Endodermal cell (in vitro differentiated cells): Measurements from ENCODE around the gene CCDC158. TPM values are rescaled to one million over a fixed set of nuclear protein-coding genes. Genes with fewer than 3 reads are reported as not detected.

Source experiments
- DNase-seq: peaks from one replicate; pipeline ENCODE4 v3.0.0-alpha.2; 2017
- H3K27ac ChIP-seq: 2 replicates; pipeline ENCODE4 v1.5.1; 2013; ENCODE audit warnings: mild to moderate bottlenecking, low read depth, low read length, moderate library complexity
- H3K27me3 ChIP-seq: 2 replicates; pipeline ENCODE4 v1.6.1; 2013; ENCODE audit warnings: mild to moderate bottlenecking, low read length, moderate library complexity; ENCODE audit not compliant: insufficient read depth, control insufficient read depth, poor library complexity, severe bottlenecking
- H3K36me3 ChIP-seq: 2 replicates; pipeline ENCODE4 v1.7.0; 2013; ENCODE audit warnings: mild to moderate bottlenecking, low read length, moderate library complexity; ENCODE audit not compliant: control insufficient read depth, insufficient read depth
- H3K4me1 ChIP-seq: one replicate; pipeline ENCODE4 v1.7.0; 2013; ENCODE audit warnings: low read length; ENCODE audit not compliant: control insufficient read depth, insufficient read depth
- H3K4me3 ChIP-seq: 2 replicates; pipeline ENCODE4 v1.5.1; 2013; ENCODE audit warnings: mild to moderate bottlenecking, low read length, moderate library complexity
- H3K9ac ChIP-seq: 2 replicates; pipeline ENCODE4 v1.6.1; 2013; ENCODE audit warnings: mild to moderate bottlenecking, low read length, moderate library complexity; ENCODE audit not compliant: poor library complexity, severe bottlenecking; ENCODE audit errors: extremely low read depth
- H3K9me3 ChIP-seq: 2 replicates; pipeline ENCODE4 v1.6.1; 2013; ENCODE audit warnings: mild to moderate bottlenecking, low read length, moderate library complexity; ENCODE audit not compliant: control insufficient read depth
- H3K27ac Mint-ChIP-seq: 2 replicates; pipeline ENCODE4 v1.8.0; 2020; ENCODE audit warnings: mixed read lengths
- H3K27me3 Mint-ChIP-seq: 2 replicates; pipeline ENCODE4 v1.8.0; 2021; ENCODE audit warnings: mild to moderate bottlenecking, mixed read lengths; ENCODE audit not compliant: insufficient read depth
- H3K36me3 Mint-ChIP-seq: 2 replicates; pipeline ENCODE4 v1.8.0; 2020; ENCODE audit warnings: low read depth, mixed read lengths
- H3K4me1 Mint-ChIP-seq: 2 replicates; pipeline ENCODE4 v1.8.0; 2020; ENCODE audit warnings: mixed read lengths
- H3K4me3 Mint-ChIP-seq: 2 replicates; pipeline ENCODE4 v1.8.0; 2020; ENCODE audit warnings: mild to moderate bottlenecking, moderate library complexity, mixed read lengths
- H3K9me3 Mint-ChIP-seq: 2 replicates; pipeline ENCODE4 v1.8.0; 2020; ENCODE audit warnings: mild to moderate bottlenecking, mixed read lengths
- CTCF ChIP-seq: fragments of 200-600 bp; sonication (generic); conservative IDR thresholded peaks from 2 replicates; pipeline ENCODE4 v1.5.0; 2021; ENCODE audit warnings: antibody characterized with exemption, mild to moderate bottlenecking
- WGBS, 2 experiments: methylation state at CpG; one replicate each; pipeline versions ENCODE4 v1.1.5 to v1.1.7; 2013; ENCODE audit warnings: missing lambda C conversion rate in 2 of 2, mixed read lengths in 1 of 2; ENCODE audit not compliant: insufficient coverage in 1 of 2, insufficient read length in 1 of 2; 5-methylcytosine and 5-hydroxymethylcytosine counted together
- total RNA-seq, 2 donors: library from RNA; stranded (reverse); fragmentation: NEBNext Ultra II Directional in 1 of 2; extraction: Animal tissue kit (Norgen Biotek cat#: 25700) in 1 of 2; gene quantifications; 2 replicates in 1 of 2; 3 replicates in 1 of 2; pipeline ENCODE4 v1.2.1, GENCODE V29; 2021

CCDC158 gene
- total RNA-seq, 2 donors from 2014 or later, result not detected

DNA sequence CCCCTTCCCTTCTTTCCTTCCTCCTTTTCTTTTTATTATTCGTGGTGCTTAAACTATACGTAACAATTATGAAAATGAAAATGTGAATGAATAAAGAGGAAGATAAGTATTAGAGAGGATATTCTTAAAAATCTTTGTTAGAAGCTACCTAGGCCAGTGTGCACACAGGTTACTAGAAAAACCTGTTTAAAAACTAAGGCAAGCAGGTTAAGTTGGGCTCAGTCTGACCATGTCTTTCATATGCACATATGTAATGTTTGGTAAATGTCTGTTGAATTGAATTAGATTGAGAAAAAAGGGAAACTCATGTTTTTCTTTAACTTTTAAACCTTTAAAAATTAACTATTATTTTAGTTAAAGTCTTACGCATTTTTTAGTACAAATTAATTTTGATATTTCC is 21.9 kb upstream of the CCDC158 start:
- Histone ChIP-seq H3K27ac (peak overlapping the region; percentile 51), H3K4me3 (no peak overlapping the region), H3K4me1 (no peaks in the 10 kb centered on the region), H3K36me3 (no peaks in the 10 kb centered on the region), H3K27me3 (no peaks in the 10 kb centered on the region), H3K9me3 (no peaks in the 10 kb centered on the region), H3K9ac (no peak overlapping the region)
- no peak overlapping the region for H3K27ac Mint-ChIP-seq
- H3K9me3 Mint-ChIP-seq, result peaks cover 1% of the 10 kb centered on the region
- no peak for TF ChIP-seq CTCF
- WGBS, 2 experiments, result 88 to 100% methylated on average over 1 to 3 of the region's 3 CpGs
- H3K4me1 Mint-ChIP-seq, result no peaks in the 10 kb centered on the region
- H3K36me3 Mint-ChIP-seq, result no peaks in the 10 kb centered on the region
- no peak overlapping the region for H3K4me3 Mint-ChIP-seq
- H3K27me3 Mint-ChIP-seq, result no peaks in the 10 kb centered on the region
- no peak for DNase-seq

- H3K27me3 Mint-ChIP-seq, result no peaks in the 10 kb centered on the region
Measured at GRCh38 chr4:76441881-76442280, 20.9 kb upstream of the CCDC158 start.

DNA sequence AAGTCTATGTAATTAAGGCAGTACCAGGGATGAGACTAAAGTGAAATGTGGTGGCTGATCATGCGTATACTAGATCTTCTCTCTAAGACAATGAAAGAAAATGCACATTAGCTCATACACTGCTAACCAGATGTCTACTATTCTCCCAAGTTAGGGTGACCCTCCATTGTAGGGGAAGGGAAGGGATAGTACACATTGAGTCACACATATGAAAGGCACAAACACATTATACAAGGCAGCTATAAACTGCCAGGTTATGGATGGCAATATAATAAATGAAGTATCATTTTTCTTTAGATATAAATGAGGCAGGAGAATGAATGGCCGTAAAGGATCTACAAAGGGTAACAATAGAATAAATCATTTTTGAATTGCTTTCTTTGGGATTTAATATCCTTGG is 18.6 kb upstream of the CCDC158 start:
- Histone ChIP-seq H3K4me1 (peaks cover 10% of the 10 kb centered on the region), H3K4me3 (no peak overlapping the region), H3K27ac (no peak overlapping the region), H3K27me3 (no peaks in the 10 kb centered on the region), H3K9ac (no peak overlapping the region), H3K9me3 (no peaks in the 10 kb centered on the region), H3K36me3 (no peaks in the 10 kb centered on the region)
- H3K4me1 Mint-ChIP-seq, result peaks cover 17% of the 10 kb centered on the region
- H3K4me3 Mint-ChIP-seq, result no peak overlapping the region
- TF ChIP-seq CTCF, result no peak
- no peaks in the 10 kb centered on the region for H3K36me3 Mint-ChIP-seq
- H3K27me3 Mint-ChIP-seq, result no peaks in the 10 kb centered on the region
- H3K27ac Mint-ChIP-seq, result no peak overlapping the region
- 88 to 100% methylated on average over 2 of the region's 2 CpGs for WGBS, 2 experiments
- H3K9me3 Mint-ChIP-seq, result peaks cover 1% of the 10 kb centered on the region
- no peak for DNase-seq

More at GRCh38 chr4:76441881-76442280, 20.9 kb upstream of the CCDC158 start:
- Histone ChIP-seq H3K27ac (no peak overlapping the region), H3K4me3 (no peak overlapping the region), H3K9me3 (no peaks in the 10 kb centered on the region), H3K36me3 (no peaks in the 10 kb centered on the region), H3K4me1 (no peaks in the 10 kb centered on the region), H3K9ac (no peak overlapping the region), H3K27me3 (no peaks in the 10 kb centered on the region)
- Mint-ChIP-seq H3K36me3 (no peaks in the 10 kb centered on the region), H3K9me3 (peaks cover 1% of the 10 kb centered on the region), H3K27ac (no peak overlapping the region), H3K4me3 (no peak overlapping the region), H3K4me1 (no peaks in the 10 kb centered on the region)
- no peak for DNase-seq
- TF ChIP-seq CTCF, result no peak
- 95 to 100% methylated on average over 3 to 9 of the region's 9 CpGs for WGBS, 2 experiments
